ENCODE results near the gene UNC13A.
"Not testable (repeated sequence)": the region's sequence is repeated elsewhere in the genome, so short reads cannot be mapped to it uniquely, and the experiment has no call there.

The UNC13A gene

GRCh38 chr19:17575871-17576757, 112.0 kb downstream of the UNC13A start:
- DNase-seq (ENCODE audit: low read depth in 1 of 2, low spot score in 1 of 2), result no peak

DNA sequence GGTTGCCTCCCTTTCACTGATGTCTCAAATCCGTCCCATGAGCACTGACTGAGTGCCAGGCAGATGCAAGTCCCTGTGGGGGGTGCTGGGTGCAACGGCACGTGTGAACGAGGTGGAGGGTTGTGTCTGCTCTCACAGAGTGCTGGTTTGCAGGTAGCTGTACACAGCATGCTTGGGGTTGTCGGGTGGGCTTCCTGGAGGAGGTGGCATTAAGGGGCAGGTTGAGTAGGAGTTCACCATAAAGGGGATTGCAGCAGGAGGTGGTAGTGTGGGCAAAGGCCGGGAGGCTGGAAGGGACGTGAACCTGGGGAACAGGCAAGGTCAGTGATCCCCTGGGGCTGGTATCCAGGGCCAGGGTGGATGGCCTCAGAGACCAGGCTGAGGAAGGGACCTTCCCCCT, 115.5 kb downstream of the UNC13A start:
- no peak for DNase-seq (ENCODE audit: low read depth in 1 of 2, low spot score in 1 of 2)

DNA sequence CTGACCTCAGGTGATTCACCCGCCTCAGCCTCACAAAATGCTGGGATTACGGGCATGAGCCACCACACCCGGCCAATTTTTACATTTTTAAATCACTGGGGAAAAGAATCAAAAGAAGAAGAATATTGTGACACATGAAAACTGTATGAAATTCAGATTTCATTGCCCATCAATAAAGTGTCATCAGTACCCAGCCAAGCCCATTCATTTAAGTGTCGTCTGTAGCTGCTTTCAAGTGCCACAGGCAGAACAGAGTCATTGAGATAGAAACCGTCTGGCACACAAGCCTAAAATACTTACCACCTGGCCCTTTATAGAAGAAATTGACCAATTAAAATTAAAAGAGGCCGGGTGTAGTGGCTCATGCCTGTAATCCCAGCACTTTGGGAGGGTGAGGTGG, 117.4 kb downstream of the UNC13A start:
- DNase-seq (ENCODE audit: low read depth in 1 of 2, low spot score in 1 of 2), result no peak

DNA sequence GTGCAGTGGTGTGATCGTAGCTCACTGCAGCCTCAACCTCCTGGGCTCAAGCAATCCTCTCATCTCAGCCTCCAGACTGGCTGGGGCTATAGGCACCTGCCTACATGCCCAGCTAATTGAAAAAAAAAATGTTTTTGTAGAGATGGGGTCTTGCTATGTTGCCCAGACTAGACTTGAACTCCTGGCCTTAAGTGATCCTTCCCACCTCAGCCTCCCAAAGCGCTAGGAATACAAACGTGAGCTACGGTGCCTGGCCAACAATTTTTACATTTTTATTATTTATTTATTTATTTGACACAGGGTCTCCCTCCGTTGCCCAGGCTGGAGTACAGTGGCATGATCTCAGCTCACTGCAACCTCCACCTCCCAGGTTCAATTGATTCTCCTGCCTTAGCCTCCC, 117.9 kb downstream of the UNC13A start:
- not testable (repeated sequence) for DNase-seq (ENCODE audit: low read depth in 1 of 2, low spot score in 1 of 2)

DNA sequence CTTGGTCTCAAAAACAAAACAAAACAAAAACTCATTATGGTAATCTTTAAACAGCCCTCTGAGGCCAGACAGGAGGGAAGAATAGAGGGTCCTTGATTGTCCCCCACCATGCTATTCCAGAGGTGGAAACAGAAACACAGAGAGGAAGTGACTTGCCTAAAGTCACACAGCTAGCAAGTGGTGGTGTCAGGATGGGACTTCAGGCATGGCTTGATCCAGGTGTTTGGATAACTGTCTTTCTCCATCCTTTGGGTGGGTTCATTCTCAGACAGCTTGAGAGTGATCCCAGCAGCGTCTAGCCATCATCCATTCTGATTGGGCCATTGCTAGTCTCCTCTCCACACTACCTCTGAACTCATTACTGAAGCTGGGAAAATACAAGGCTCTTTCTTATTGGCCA, 120.2 kb downstream of the UNC13A start:
- no peak for DNase-seq (ENCODE audit: low read depth in 1 of 2, low spot score in 1 of 2)

DNA sequence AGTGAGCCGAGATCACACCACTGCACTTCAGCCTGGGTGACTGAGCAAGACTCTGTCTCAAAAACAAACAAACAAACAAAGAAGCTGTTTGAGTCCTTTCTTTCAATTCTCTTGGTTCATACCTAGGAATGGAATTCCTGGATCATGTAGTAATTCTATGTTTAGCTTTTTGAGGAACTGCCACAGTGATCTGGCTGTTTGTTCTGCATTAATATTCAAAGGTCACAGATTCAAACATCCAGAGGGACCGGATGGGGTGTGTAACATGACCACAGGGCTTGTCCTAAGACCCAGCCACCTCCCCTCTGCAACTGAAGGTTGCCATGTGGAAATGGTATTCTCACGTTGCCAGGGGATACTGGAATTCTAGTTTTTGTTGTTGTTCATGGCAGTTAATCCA, 122.5 kb downstream of the UNC13A start:
- DNase-seq (ENCODE audit: low read depth in 1 of 2, low spot score in 1 of 2), result no peak

- DNase-seq (ENCODE audit: low read depth in 1 of 2, low spot score in 1 of 2), result no peak
These were observed 123.4 kb downstream of the UNC13A start for GRCh38 chr19:17564781-17565180.

- DNase-seq (ENCODE audit: low read depth in 1 of 2, low spot score in 1 of 2), result no peak
These were observed 125.6 kb downstream of the UNC13A start for GRCh38 chr19:17562561-17562960.

- no peak for DNase-seq (ENCODE audit: low read depth in 1 of 2, low spot score in 1 of 2)
These were observed 126.1 kb downstream of the UNC13A start for GRCh38 chr19:17562097-17562496.

GRCh38 chr19:17560205-17560595, 128.0 kb downstream of the UNC13A start:
- DNase-seq (ENCODE audit: low read depth in 1 of 2, low spot score in 1 of 2), result no peak

GRCh38 chr19:17557466-17557865, 130.7 kb downstream of the UNC13A start:
- no peak for DNase-seq (ENCODE audit: low read depth in 1 of 2, low spot score in 1 of 2)

DNA sequence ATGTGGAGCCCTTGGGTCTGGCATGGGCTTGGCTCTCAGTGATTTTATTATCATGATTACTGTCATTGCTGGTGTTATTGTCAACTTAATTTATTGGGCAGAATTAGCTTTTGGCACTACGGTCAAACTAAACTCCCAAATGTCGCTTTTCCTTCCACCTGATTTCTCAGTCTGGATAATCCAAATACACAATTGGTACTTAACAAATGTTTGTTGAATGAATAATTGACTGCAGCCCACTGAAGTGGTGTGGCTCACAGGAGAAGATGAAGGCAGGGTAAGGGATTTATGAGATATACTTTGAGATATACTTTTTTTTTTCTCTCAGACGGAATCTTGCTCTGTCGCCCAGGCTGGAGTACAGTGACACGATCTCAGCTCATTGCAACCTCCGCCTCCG, 131.2 kb downstream of the UNC13A start:
- no peak for DNase-seq (ENCODE audit: low read depth in 1 of 2, low spot score in 1 of 2)

- peak in 1 of 2 donors; percentile 26 for DNase-seq (ENCODE audit: low read depth in 1 of 2, low spot score in 1 of 2)
These were observed 132.0 kb downstream of the UNC13A start for GRCh38 chr19:17555929-17556813.

- DNase-seq (ENCODE audit: low read depth in 1 of 2, low spot score in 1 of 2), result peak; percentile 93 to 99
These were observed 132.7 kb downstream of the UNC13A start, which contains the start of gene COLGALT1 for GRCh38 chr19:17555480-17555928. Gene COLGALT1 (plus strand): TSS chr19:17555649. CDS start chr19:17555714, 65 bp downstream.

DNA sequence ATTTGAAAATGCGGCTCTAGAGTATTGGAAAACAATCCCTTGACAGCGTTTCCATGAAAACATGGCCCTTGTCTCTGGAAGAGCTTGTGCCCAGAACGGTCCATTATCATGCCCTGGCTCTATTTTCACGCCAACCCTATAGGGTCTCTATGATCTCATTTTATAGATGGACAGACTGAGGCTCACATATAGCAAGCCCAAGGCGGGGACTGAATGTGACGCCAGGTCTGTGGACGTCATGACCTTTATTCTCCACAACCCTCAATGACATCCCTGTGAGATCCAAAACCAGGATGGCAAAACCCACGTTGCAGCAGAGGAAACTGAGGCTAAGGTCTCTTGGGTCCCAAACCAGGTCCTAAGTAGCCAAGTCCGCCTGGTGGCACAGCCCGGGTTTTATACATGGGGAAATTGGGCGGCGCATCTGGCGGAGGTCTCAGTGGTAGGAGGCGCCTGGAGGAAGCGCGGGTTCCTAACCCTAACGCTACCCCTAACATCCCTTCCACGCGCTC, 133.1 kb downstream of the UNC13A start:
- DNase-seq (ENCODE audit: low read depth in 1 of 2, low spot score in 1 of 2), result no peak

GRCh38 chr19:17553256-17553655, 134.9 kb downstream of the UNC13A start:
- no peak for DNase-seq (ENCODE audit: low read depth in 1 of 2, low spot score in 1 of 2)

GRCh38 chr19:17552735-17553134, 135.4 kb downstream of the UNC13A start:
- not testable (repeated sequence) for DNase-seq (ENCODE audit: low read depth in 1 of 2, low spot score in 1 of 2)

All from stimulated activated CD4-positive, alpha-beta T cell treated with anti-CD3 and anti-CD28 coated beads, Interleukin-15, amount 100 ng/mL, for 1 hour (primary cell).